PC-3 (cell line): ENCODE results near the gene NSL1.
"Not testable (repeated sequence)": the region's sequence is repeated elsewhere in the genome, so short reads cannot be mapped to it uniquely, and the experiment has no call there.

ENCODE experiments used
- CTCF ChIP-seq: fragments of 300-600 bp; sonication (generic); conservative IDR thresholded peaks from 2 replicates; pipeline ENCODE4 v1.5.1; 2017; ENCODE audit warnings: antibody characterized with exemption, low read depth, mild to moderate bottlenecking, low read length
- EZH2 ChIP-seq: fragments of 300-600 bp; sonication (generic); IDR thresholded peaks from one replicate; pipeline ENCODE4 v1.6.1; 2017; ENCODE audit warnings: antibody characterized with exemption, mild to moderate bottlenecking, low read length; ENCODE audit not compliant: unreplicated experiment
- EZH2phosphoT487 ChIP-seq: fragments of 300-600 bp; sonication (generic); IDR thresholded peaks from 2 replicates; pipeline ENCODE4 v1.6.1; 2018; ENCODE audit warnings: mild to moderate bottlenecking, antibody characterized with exemption, low read length, borderline replicate concordance

GRCh38 chr1:212833211-212834207 is 41.9 kb upstream of the NSL1 start:
- TF ChIP-seq CTCF, EZH2, EZH2phosphoT487: not testable (repeated sequence)
